Chondrocyte (in vitro differentiated cells): Measurements from ENCODE around the gene ZNF287. TPM values are rescaled to one million over a fixed set of nuclear protein-coding genes. Genes with fewer than 3 reads are reported as not detected.

Source experiments
- DNase-seq: peaks from one replicate; pipeline ENCODE4 v3.0.0; 2021; ENCODE audit warnings: mixed read lengths, low spot score
- H3K27ac Mint-ChIP-seq: one replicate; pipeline ENCODE4 v1.8.0; 2021; ENCODE audit warnings: mild to moderate bottlenecking, moderate library complexity, mixed read lengths; ENCODE audit not compliant: unreplicated experiment
- H3K27me3 Mint-ChIP-seq: 2 replicates; pipeline ENCODE4 v1.8.0; 2021; ENCODE audit warnings: low read depth, mixed read lengths
- H3K36me3 Mint-ChIP-seq: 2 replicates; pipeline ENCODE4 v1.8.0; 2021; ENCODE audit warnings: low read depth, mixed read lengths
- H3K4me1 Mint-ChIP-seq: 2 replicates; pipeline ENCODE4 v1.8.0; 2021; ENCODE audit warnings: low read depth, mild to moderate bottlenecking, mixed read lengths
- H3K4me3 Mint-ChIP-seq: one replicate; pipeline ENCODE4 v1.8.0; 2021; ENCODE audit warnings: mild to moderate bottlenecking, moderate library complexity, mixed read lengths; ENCODE audit not compliant: unreplicated experiment
- H3K9me3 Mint-ChIP-seq: 2 replicates; pipeline ENCODE4 v1.8.0; 2021; ENCODE audit warnings: low read depth, mixed read lengths
- CTCF ChIP-seq: fragments of 200-600 bp; sonication (generic); IDR thresholded peaks from 2 replicates; pipeline ENCODE4 v1.5.0; 2021; ENCODE audit warnings: antibody characterized with exemption, mild to moderate bottlenecking, moderate library complexity
- total RNA-seq: library from RNA; stranded (reverse); gene quantifications from 3 replicates; pipeline ENCODE4 v1.2.1, GENCODE V29; 2021

ZNF287 gene
- total RNA-seq, 1 donor from 2014 or later = 13.0 TPM

- H3K36me3 Mint-ChIP-seq = peaks cover 8% of the 10 kb centered on the region
- DNase-seq = no peak
- H3K9me3 Mint-ChIP-seq = peaks cover 6% of the 10 kb centered on the region
- no peak for TF ChIP-seq CTCF
- H3K27ac Mint-ChIP-seq = peak overlapping the region; percentile 85
- H3K4me1 Mint-ChIP-seq = peaks cover 14% of the 10 kb centered on the region
- H3K4me3 Mint-ChIP-seq = peak overlapping the region; percentile 81
- H3K27me3 Mint-ChIP-seq = peaks cover 5% of the 10 kb centered on the region
Observed at GRCh38 chr17:16569358-16569712, 331 bp upstream of the ZNF287 start.

DNA sequence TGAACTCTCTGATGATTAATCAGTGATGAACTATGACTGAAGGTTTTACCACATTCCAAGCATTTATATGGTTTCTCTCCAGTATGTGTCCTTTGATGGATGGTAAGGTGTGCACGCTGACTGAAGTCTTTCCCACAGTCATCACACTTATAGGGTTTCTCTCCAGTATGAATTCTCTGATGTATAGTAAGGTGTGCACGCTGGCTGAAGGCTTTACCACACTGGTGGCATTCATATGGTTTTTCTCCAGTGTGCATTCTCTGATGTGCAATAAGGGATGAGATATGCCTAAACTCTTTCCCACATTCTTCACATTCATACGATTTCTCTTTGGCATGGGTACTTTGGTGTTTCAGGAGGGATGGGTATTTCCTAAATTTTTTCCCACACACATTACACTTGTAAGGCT lies 16.4 kb downstream of the ZNF287 start:
- Mint-ChIP-seq H3K36me3 (peaks cover 64% of the 10 kb centered on the region), H3K27me3 (no peaks in the 10 kb centered on the region), H3K9me3 (peaks cover 76% of the 10 kb centered on the region), H3K27ac (no peak overlapping the region), H3K4me3 (no peak overlapping the region), H3K4me1 (no peaks in the 10 kb centered on the region)
- DNase-seq = no peak
- no peak for TF ChIP-seq CTCF

DNA sequence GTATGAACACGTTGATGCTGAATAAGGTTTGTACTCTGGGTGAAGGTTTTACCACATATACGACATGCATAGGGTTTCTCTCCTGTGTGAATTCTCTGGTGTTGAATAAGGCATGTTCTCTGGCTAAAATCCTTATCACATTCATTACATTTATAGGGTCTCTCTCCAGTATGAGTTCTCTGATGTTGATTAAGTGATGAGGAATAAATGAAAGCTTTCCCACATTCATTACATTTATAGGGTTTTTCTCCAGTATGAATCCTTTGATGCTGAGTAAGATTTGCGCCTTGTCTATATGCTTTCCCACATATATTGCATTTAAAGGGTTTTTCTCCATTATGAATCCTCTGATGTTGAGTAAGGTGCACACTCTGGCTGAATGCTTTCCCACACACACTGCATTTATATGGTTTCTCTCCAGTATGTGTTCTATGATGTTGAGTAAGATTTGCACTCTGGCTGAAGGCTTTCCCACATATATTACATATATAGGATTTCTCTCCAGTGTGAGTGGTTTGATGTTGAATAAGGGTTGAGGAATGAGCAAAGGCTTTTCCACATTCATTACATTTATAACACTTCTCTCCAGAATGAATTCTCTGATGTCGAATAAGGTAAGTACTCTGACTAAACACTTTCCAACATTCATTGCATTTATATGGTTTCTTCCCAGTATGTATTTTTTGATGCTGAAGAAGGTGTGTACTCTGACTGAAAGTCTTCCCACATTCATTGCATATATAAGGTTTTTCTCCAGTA lies 16.9 kb downstream of the ZNF287 start:
- Mint-ChIP-seq H3K36me3 (peaks cover 58% of the 10 kb centered on the region), H3K4me1 (no peaks in the 10 kb centered on the region), H3K27me3 (no peaks in the 10 kb centered on the region), H3K27ac (no peak overlapping the region), H3K4me3 (no peak overlapping the region), H3K9me3 (peaks cover 75% of the 10 kb centered on the region)
- DNase-seq = no peak
- TF ChIP-seq CTCF = no peak

GRCh38 chr17:16537130-16537458 lies 31.9 kb downstream of the ZNF287 start:
- Mint-ChIP-seq H3K4me3 (no peak overlapping the region), H3K4me1 (peaks cover 21% of the 10 kb centered on the region), H3K9me3 (no peaks in the 10 kb centered on the region), H3K27ac (no peak overlapping the region), H3K27me3 (no peaks in the 10 kb centered on the region), H3K36me3 (no peaks in the 10 kb centered on the region)
- TF ChIP-seq CTCF = peak; percentile 26
- no peak for DNase-seq

DNA sequence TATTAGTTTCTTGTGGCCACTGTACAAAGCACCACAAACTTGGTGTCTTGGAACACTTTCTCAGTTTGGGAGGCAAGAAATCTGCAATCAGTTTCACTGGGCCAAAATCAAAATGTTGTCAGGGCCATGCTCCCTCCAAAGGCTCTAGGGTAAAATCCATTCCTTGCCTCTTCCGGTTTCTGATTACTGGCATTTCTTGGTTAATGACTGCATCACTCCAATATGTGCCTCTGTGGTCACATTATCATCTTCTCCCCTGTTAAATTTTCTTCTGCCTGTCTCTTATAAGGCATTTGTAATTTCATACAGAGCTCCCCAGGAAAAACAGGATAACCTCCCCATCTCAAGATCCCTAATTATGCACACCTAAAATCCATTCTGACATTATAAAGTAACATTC lies 34.8 kb downstream of the ZNF287 start:
- H3K27ac Mint-ChIP-seq = no peak overlapping the region
- no peaks in the 10 kb centered on the region for H3K9me3 Mint-ChIP-seq

More for the DNA sequence above, 34.8 kb downstream of the ZNF287 start:
- TF ChIP-seq CTCF = no peak
- no peak for DNase-seq
- peaks cover 29% of the 10 kb centered on the region for H3K4me1 Mint-ChIP-seq
- no peak overlapping the region for H3K4me3 Mint-ChIP-seq
- H3K36me3 Mint-ChIP-seq = no peaks in the 10 kb centered on the region
- peaks cover 5% of the 10 kb centered on the region for H3K27me3 Mint-ChIP-seq
